ENCODE measurements around the gene GPHB5. TPM values are rescaled to one million over a fixed set of nuclear protein-coding genes. Genes with fewer than 3 reads are reported as not detected.
"Not testable (repeated sequence)": the region's sequence is repeated elsewhere in the genome, so short reads cannot be mapped to it uniquely, and the experiment has no call there.

Gene GPHB5
- total RNA-seq, 1 experiment from 2014 or later: not detected

DNA sequence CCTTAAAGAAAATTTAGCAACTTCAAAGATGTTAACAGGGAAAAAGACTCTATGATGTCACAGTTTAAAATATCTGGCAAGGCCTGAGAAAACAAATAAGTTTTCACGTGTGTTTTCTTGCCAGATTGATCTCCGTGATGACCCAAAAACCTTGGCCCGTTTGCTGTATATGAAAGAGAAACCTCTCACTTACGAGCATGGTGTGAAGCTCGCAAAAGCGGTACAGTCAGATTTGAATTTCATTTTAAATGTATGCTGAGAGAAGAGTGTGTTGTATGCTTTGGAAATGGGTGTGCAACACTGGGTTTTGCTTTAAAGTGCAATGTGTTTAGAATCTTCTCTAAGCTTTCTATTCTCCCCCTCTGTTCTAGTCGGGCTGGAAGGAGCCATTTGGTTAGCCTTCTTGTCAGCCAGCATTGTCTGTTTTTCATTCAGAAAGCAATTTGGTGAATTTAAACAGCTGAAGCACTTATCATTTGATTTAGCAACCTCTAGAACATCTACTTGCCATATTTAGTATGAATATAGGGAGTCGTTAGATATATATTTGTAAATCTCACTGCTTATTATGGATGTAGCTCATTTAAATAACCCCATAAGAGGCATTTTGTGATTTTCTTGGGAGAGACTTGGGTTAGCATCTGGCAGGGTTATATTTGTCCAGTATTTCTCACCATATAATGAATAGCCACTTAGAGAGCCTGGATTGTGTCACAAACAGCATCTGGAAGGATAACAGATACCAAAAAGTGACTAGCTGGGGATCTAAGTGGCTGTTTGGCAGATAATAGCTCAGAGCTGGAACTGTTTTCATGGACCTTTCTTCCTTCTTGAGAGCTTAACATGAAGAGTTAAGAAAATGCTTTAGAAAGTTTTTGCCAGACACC lies 35.5 kb downstream of the GPHB5 start:
- DNase-seq: no peak
- Histone ChIP-seq H3K27me3 (ENCODE audit: control insufficient read depth, insufficient read depth, low read length) (no peaks in the 10 kb centered on the region), H3K36me3 (replicated peaks; ENCODE audit: control insufficient read depth, insufficient read depth, low read length) (no peaks in the 10 kb centered on the region), H3K4me3 (ENCODE audit: insufficient read depth, low read depth, low read length) (no peak overlapping the region)

DNA sequence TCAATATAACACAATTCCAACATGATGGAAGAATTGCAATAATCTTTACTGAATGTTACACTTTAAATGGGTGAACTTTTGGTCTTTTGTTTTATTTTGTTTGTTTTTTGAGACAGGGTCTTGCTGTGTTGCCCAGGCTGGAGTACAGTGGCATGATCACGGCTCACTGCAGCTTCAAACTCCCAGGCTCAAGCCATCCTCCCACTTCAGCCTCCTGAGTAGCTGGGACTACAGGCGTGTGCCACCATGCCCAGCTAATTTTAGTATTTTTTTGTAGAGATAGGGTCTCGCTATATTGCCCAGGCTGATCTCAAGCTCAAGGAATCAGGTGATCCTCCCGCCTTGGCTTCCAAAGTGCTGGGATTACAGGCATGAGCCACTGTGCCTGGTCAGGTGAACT lies 38.8 kb downstream of the GPHB5 start:
- not testable (repeated sequence) for H3K36me3 ChIP-seq (replicated peaks; ENCODE audit: control insufficient read depth, insufficient read depth, low read length); H3K27me3 ChIP-seq (ENCODE audit: control insufficient read depth, insufficient read depth, low read length); DNase-seq; H3K4me3 ChIP-seq (ENCODE audit: insufficient read depth, low read depth, low read length)

DNA sequence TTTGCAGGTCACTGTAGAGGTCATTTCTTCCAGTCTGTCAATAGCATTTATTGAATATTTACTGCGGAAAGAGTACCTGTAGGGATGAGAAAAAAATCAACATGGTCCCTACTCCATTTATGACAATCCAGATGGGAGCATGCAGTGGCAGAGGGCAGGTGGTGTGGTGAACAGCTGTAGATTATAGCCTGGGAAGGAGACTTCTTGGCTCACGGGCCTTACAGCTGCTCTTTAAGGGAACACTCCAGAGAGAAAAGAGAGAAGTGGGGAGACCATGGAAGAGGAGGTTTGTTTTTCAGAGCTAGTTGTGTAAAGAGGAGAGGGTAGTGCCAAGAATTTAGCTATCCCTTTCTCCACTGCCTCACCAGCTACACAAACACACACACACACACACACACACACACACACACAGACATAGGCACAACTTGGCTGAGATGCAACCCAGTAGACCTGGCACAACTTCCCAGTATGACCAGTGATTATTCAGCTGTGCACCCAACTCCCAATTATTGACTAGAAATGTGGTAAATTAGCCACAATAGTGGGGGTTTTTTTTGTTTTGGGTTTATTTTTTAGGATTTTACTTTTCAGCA lies 41.0 kb downstream of the GPHB5 start:
- H3K36me3 ChIP-seq (replicated peaks; ENCODE audit: control insufficient read depth, insufficient read depth, low read length): no peaks in the 10 kb centered on the region
- no peak overlapping the region for H3K4me3 ChIP-seq (ENCODE audit: insufficient read depth, low read depth, low read length)
- DNase-seq: no peak
- no peaks in the 10 kb centered on the region for H3K27me3 ChIP-seq (ENCODE audit: control insufficient read depth, insufficient read depth, low read length)

DNA sequence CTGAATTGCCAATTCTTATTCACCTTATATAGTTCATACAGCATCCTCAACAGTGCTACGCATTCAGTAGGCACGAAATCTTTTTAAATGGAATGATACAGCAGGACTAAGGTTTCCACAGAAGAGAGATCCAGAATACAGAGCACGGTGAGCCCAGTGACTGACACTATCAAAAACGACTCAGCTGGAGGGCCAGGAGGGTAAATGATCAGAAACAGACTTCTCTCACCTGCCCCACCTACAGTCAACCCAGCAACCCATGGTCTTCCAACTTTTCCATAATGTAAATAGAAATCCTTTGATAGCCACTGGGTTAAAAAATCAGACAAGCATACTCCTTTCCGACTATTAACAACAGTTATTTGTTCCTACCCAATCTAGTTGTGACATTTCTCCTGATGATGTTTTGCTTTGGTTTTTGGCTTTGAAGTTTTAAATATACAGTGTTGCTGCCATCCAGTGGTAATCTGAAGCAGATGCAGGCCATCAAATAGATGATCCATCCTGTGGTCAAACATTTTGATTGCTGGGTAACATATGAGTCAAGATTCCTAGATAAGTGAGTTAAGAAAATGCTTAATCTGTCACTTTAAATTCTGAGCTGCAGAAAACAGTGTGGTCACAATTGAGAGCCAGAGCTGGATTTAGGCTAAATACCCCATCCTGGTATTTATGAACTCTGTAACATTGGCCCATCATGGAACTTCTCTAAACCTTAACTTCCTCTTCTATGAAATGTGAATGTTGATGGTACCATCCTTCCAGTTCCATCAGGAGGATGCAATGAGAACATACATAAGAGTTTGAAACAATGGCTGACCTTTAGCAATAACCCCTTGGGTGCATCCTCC lies 42.0 kb downstream of the GPHB5 start:
- DNase-seq: peak; percentile 64
- Histone ChIP-seq H3K27me3 (ENCODE audit: control insufficient read depth, insufficient read depth, low read length) (no peaks in the 10 kb centered on the region), H3K4me3 (ENCODE audit: insufficient read depth, low read depth, low read length) (no peak overlapping the region), H3K36me3 (replicated peaks; ENCODE audit: control insufficient read depth, insufficient read depth, low read length) (no peaks in the 10 kb centered on the region)

DNA sequence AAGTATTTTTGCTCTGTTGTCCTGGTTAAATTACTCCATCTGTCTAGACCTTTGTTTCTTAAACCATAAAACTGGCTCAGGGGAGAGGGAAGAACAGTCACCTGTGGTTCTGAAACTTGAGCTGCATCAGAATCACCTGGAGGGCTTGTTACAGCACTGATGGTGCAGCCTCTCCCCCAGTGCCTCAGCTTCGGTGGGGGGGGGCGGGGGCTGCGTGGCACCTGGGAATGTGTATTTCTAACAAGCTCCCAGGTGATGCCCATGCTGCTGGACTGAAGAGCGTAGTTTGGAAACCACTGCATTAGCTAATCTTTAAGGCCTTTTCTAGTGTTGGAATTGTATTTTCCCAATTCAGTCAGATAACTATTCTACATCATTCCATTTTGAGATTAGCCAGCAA lies 42.7 kb downstream of the GPHB5 start:
- Histone ChIP-seq H3K4me3 (ENCODE audit: insufficient read depth, low read depth, low read length) (no peak overlapping the region), H3K27me3 (ENCODE audit: control insufficient read depth, insufficient read depth, low read length) (no peaks in the 10 kb centered on the region), H3K36me3 (replicated peaks; ENCODE audit: control insufficient read depth, insufficient read depth, low read length) (no peaks in the 10 kb centered on the region)
- DNase-seq: no peak

DNA sequence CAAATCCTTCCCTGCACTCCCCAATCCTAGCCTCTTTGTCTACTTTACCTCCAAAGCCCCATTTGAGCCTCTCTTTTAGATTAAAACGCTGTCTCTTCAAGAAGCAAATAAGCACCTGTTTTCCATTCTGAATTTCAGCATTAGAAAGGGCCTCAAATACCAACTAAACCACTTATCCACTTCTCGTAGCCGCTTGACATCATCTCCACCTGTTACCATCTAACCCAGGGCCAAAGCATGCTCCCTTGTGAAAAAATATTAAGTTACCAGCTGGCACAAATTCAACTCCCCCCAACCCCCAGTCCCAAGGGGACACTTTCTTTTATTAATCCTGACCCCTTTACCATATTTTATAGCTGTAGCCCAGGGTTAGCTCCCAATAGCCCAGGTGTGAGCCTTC lies 43.1 kb downstream of the GPHB5 start:
- Histone ChIP-seq H3K36me3 (replicated peaks; ENCODE audit: control insufficient read depth, insufficient read depth, low read length) (no peaks in the 10 kb centered on the region), H3K4me3 (ENCODE audit: insufficient read depth, low read depth, low read length) (no peak overlapping the region), H3K27me3 (ENCODE audit: control insufficient read depth, insufficient read depth, low read length) (no peaks in the 10 kb centered on the region)
- DNase-seq: no peak

DNA sequence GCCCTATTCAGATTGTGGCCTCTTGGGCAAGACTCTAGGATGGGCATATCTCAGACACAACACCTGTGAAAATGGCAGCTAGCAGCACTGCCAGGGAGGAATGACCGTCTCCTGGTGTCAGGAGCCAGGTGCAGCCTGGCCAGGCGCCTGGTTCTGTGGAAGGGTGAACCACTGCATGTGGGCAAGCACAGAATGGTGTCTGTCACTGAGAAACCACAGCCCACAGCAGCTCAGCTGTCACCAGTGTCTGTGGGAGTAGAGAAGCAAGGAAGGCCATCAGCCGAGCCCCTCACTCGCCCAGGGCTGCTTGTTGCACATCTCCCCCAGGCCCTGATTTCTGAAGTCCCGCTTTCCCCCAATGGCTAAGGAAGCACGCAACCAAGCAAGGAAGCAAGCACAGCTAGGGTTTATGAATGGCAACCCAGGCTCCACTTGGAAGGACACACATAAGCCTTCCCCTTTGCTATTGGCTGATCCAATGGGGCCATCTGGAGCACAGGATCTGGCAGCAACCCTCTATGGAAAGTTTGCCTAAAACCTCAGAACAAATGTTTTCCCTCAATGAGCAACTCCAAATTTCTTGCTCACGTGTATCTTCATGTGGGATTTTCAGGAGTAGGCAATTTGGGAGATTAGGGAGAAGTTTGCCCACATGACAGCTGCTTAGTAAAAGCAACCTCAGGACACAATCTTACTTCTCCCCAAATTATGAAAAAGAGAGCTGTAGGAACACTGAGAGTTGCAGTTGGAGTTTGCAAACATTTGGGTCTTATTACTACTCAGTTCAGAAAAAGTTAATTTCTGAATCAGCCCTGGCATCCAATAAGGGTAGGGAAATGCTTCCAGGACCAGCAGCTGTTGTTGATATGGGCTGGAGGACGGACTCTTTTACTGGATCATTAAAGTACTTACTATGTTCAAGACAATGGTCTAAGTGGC lies 44.7 kb downstream of the GPHB5 start:
- Histone ChIP-seq H3K4me3 (ENCODE audit: insufficient read depth, low read depth, low read length) (no peak overlapping the region), H3K36me3 (replicated peaks; ENCODE audit: control insufficient read depth, insufficient read depth, low read length) (no peaks in the 10 kb centered on the region), H3K27me3 (ENCODE audit: control insufficient read depth, insufficient read depth, low read length) (no peaks in the 10 kb centered on the region)
- no peak for DNase-seq

DNA sequence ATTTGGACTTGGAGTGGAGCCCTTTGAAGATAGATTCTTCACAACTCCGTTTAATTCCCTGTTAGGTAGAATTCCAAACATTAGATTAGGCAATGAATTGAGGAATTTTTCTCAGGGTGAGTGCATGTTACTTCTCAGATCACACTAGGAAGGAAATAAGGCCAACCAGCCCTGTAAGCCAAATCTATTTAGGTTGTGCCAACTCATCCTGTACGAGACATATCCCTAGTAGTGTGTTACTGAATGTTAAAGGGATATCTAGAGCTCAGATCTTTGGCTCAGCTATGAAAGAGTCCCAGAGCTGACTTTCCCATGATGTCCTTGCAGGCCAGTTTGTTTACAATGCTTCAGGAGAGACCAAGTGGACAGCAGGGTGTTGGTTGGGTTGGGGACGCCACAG lies 45.6 kb downstream of the GPHB5 start:
- Histone ChIP-seq H3K27me3 (ENCODE audit: control insufficient read depth, insufficient read depth, low read length) (no peaks in the 10 kb centered on the region), H3K36me3 (replicated peaks; ENCODE audit: control insufficient read depth, insufficient read depth, low read length) (no peaks in the 10 kb centered on the region), H3K4me3 (ENCODE audit: insufficient read depth, low read depth, low read length) (no peak overlapping the region)
- no peak for DNase-seq

DNA sequence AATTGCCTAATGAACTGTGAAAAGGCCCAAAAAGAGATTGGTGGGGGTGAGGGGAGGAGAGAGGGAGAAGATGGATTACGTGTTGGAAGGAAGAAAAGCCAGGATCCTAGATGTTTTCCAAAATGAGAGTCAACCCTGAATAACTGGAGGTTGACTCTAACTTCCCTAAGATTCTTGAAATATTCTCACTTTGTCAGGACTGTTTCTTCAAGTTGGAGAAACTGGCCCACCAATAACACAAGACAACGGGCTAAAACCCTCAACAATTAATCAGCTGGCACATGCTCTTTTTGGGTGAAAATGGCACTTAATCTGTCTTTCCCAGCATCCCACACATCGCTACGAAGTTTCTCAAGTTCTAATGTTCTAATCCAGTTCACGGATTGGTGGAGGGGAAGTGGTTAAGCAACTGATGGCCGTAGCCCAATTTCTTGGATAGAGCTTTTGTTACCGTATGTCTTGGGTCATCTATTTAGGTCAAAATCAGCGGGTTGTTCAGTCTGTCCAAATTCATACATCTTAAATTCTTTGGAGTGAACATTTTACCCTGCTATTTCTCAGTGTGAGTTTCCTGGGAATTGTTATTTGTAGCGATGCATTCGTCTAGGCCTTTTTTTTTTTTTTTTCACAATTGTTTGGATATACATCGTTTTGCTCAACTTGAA lies 49.0 kb downstream of the GPHB5 start:
- no peak for DNase-seq
- no peak overlapping the region for H3K4me3 ChIP-seq (ENCODE audit: insufficient read depth, low read depth, low read length)
- H3K27me3 ChIP-seq (ENCODE audit: control insufficient read depth, insufficient read depth, low read length): no peaks in the 10 kb centered on the region
- H3K36me3 ChIP-seq (replicated peaks; ENCODE audit: control insufficient read depth, insufficient read depth, low read length): no peaks in the 10 kb centered on the region

DNA sequence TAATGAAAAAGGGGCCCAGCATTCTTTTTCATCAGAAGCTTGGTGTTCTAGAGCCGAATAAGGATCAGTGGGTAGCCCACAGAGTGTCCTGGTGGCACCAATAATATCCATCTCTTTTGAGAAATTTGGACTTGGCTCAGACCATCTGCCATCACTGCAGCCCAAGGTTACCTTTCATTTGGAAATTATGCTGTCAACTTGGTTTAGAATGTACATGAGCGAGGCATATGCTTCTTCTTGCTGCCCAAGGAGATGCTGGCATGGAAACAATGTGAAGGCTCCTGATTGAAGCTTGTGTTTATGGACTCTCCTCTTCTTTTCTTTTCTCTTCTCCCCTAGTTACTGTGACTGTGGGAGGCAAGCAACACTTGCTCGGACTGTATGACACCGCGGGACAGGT lies 50.0 kb downstream of the GPHB5 start:
- no peak overlapping the region for H3K4me3 ChIP-seq (ENCODE audit: insufficient read depth, low read depth, low read length)
- DNase-seq: no peak

DNA sequence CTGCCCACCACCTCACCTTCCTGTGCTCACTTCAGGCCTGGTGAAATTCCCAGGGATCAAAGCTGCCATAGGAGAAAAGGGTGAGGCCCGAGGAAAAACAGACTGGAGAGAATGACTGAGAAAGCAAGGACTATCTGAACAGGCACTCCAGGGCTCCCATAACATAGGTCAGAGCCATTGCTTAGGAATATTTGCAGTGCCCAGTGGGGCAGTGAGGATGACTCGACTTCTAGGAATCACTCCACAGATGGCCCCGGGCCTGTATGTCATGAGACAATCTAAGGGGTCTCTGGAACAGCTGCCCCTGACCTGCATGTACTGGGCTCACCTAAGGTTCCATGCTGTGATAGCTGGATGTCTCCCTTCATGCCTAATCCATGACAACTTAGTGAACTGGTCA lies 51.6 kb downstream of the GPHB5 start:
- no peaks in the 10 kb centered on the region for H3K27me3 ChIP-seq (ENCODE audit: control insufficient read depth, insufficient read depth, low read length)
- H3K36me3 ChIP-seq (replicated peaks; ENCODE audit: control insufficient read depth, insufficient read depth, low read length): no peaks in the 10 kb centered on the region
- no peak for DNase-seq
- no peak overlapping the region for H3K4me3 ChIP-seq (ENCODE audit: insufficient read depth, low read depth, low read length)

More for the DNA sequence above, 50.0 kb downstream of the GPHB5 start:
- Histone ChIP-seq H3K36me3 (replicated peaks; ENCODE audit: control insufficient read depth, insufficient read depth, low read length) (no peaks in the 10 kb centered on the region), H3K27me3 (ENCODE audit: control insufficient read depth, insufficient read depth, low read length) (no peaks in the 10 kb centered on the region)

DNA sequence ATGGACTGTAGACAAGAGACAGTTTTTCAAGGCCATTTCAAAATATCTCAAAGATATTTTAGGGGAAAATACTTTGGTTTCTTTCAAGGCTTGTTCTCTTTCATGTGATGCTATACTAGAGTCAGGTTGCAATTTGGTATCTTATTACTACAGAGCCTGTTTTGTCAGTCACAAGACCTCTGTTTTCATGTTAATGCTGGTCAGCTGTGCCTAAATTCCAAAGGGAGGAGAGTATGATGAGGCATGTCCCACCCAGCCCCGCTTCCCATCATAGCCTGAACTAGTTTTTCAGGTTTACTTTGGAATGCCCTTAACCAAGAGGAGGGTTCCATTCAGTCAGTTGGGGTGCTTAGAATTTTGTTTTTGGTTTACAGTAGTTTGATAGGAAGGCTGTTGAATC lies 52.6 kb downstream of the GPHB5 start:
- DNase-seq: no peak
- Histone ChIP-seq H3K4me3 (ENCODE audit: insufficient read depth, low read depth, low read length) (no peak overlapping the region), H3K27me3 (ENCODE audit: control insufficient read depth, insufficient read depth, low read length) (no peaks in the 10 kb centered on the region), H3K36me3 (replicated peaks; ENCODE audit: control insufficient read depth, insufficient read depth, low read length) (no peaks in the 10 kb centered on the region)

Measured in H7 (cell line).